GM23248 (cell line): ENCODE data around the gene PTCHD1.

Source experiments
- EZH2 ChIP-seq: fragments of 200-600 bp; sonication (generic); IDR thresholded peaks from 2 replicates; pipeline ENCODE4 v1.6.1; 2018; ENCODE audit warnings: antibody characterized with exemption, mild to moderate bottlenecking; ENCODE audit not compliant: insufficient read depth, poor library complexity, severe bottlenecking
- EZH2phosphoT487 ChIP-seq: fragments of 200-600 bp; sonication (generic); IDR thresholded peaks from 2 replicates; pipeline ENCODE4 v1.6.1; 2018; ENCODE audit warnings: antibody characterized with exemption, moderate library complexity, mild to moderate bottlenecking, low read depth; ENCODE audit not compliant: insufficient read depth

- TF ChIP-seq EZH2 (no peak), EZH2phosphoT487 (no peak)
Measured at GRCh38 chrX:23435575-23435974, 100.9 kb downstream of the PTCHD1 start.
